ENCODE measurements around the gene GPC6.

GRCh38 chr13:94261163-94261562, 1034.6 kb downstream of the GPC6 start:
- no peak for TF ChIP-seq EZH2phosphoT487 (IDR thresholded peaks at IDR 0.05; ENCODE audit: insufficient read depth, low read depth)
- no peak for TF ChIP-seq EZH2 (IDR thresholded peaks at IDR 0.05; ENCODE audit: insufficient read depth, poor library complexity, severe bottlenecking)

Measured in GM23248 (cell line).